IMR-90 (cell line): ENCODE measurements around the gene ADRA1B. TPM values are rescaled to one million over a fixed set of nuclear protein-coding genes. Genes with fewer than 3 reads are reported as not detected.
A peak's percentile ranks its signal among the peaks of the same experiment; 100 is the strongest.

Experiments used
- ATAC-seq: fragments of 200-7000 bp; cut with Tn5 transposase; 2 replicates; pipeline ENCODE4 v1.9.1; 2020; ENCODE audit warnings: low read depth, mild to moderate bottlenecking, moderate library complexity
- BruUV-seq: library from RNA; stranded (reverse); fragments of 400-500 nt; replicated peaks from 2 replicates; lab custom pipeline; 2021; lab: Mats Ljungman, UMichigan
- CTCF ChIA-PET: fragments of 300-600 bp; formaldehyde crosslinking; extraction: SDS; loops from one replicate; lab custom pipeline; 2021; ENCODE audit warnings: antibody characterized with exemption; lab: Yijun Ruan, JAX
- POLR2A ChIA-PET: fragments of 300-600 bp; sonication (Branson Sonifier 250); formaldehyde crosslinking; loops from one replicate; lab custom pipeline; 2022; ENCODE audit warnings: antibody characterized with exemption; ENCODE audit not compliant: unreplicated experiment; lab: Charles Lee
- DNase-seq: peaks from one replicate; pipeline ENCODE4 v3.0.0; 2013
- H2AFZ ChIP-seq: replicated peaks from 2 replicates; pipeline ENCODE3; 2013; ENCODE audit warnings: low read length, mild to moderate bottlenecking; ENCODE audit not compliant: poor library complexity
- H2AK5ac ChIP-seq: 2 replicates; pipeline ENCODE4 v1.6.1; 2013; ENCODE audit warnings: low read depth, low read length, inconsistent platforms
- H2AK9ac ChIP-seq: replicated peaks from 2 replicates; pipeline ENCODE3; 2013; ENCODE audit warnings: mild to moderate bottlenecking, low read depth, low read length, moderate library complexity; ENCODE audit not compliant: poor library complexity
- H2BK120ac ChIP-seq: 2 replicates; pipeline ENCODE4 v1.6.1; 2013; ENCODE audit warnings: low read depth, low read length, inconsistent platforms
- H2BK15ac ChIP-seq: 3 replicates; pipeline ENCODE4 v1.6.1; 2013; ENCODE audit warnings: low read depth, low read length, inconsistent platforms
- H2BK20ac ChIP-seq: 2 replicates; pipeline ENCODE4 v1.6.1; 2013; ENCODE audit warnings: low read depth, mild to moderate bottlenecking, inconsistent platforms, low read length, moderate library complexity
- H2BK5ac ChIP-seq: 2 replicates; pipeline ENCODE4 v1.6.1; 2013; ENCODE audit warnings: mild to moderate bottlenecking, low read depth, low read length, inconsistent platforms; ENCODE audit not compliant: poor library complexity, severe bottlenecking
- H3K14ac ChIP-seq: replicated peaks from 2 replicates; pipeline ENCODE4 v1.6.1; 2013; ENCODE audit warnings: low read depth, low read length, inconsistent platforms
- H3K18ac ChIP-seq: 2 replicates; pipeline ENCODE4 v1.6.1; 2013; ENCODE audit warnings: low read depth, low read length, control low read depth
- H3K23ac ChIP-seq: 2 replicates; pipeline ENCODE4 v1.6.1; 2013; ENCODE audit warnings: low read depth, low read length, inconsistent platforms
- H3K27ac ChIP-seq: 2 replicates; pipeline ENCODE4 v1.5.1; 2013; ENCODE audit warnings: mild to moderate bottlenecking, control low read depth, low read length; ENCODE audit not compliant: insufficient read depth
- H3K27me3 ChIP-seq: 2 replicates; pipeline ENCODE4 v1.6.1; 2013; ENCODE audit warnings: low read length; ENCODE audit not compliant: control insufficient read depth, insufficient read depth
- H3K36me3 ChIP-seq: 2 replicates; pipeline ENCODE4 v1.6.1; 2013; ENCODE audit warnings: low read length, mixed read lengths; ENCODE audit not compliant: control insufficient read depth, insufficient read depth
- H3K4ac ChIP-seq: 2 replicates; pipeline ENCODE4 v1.6.1; 2013; ENCODE audit warnings: low read depth, low read length, inconsistent platforms
- H3K4me1 ChIP-seq: 2 replicates; pipeline ENCODE4 v1.6.1; 2013; ENCODE audit warnings: low read length, mixed read lengths; ENCODE audit not compliant: control insufficient read depth, insufficient read depth
- H3K4me2 ChIP-seq: 2 replicates; pipeline ENCODE4 v1.6.1; 2013; ENCODE audit warnings: low read depth, mild to moderate bottlenecking, control low read depth, low read length, moderate library complexity
- H3K4me3 ChIP-seq: 2 replicates; pipeline ENCODE4 v1.5.1; 2013; ENCODE audit warnings: low read depth, mild to moderate bottlenecking, control low read depth, low read length, moderate library complexity; ENCODE audit not compliant: insufficient read depth
- H3K56ac ChIP-seq: 2 replicates; pipeline ENCODE4 v1.6.1; 2013; ENCODE audit warnings: low read length, inconsistent platforms; ENCODE audit not compliant: insufficient read depth; ENCODE audit errors: extremely low read depth
- H3K79me1 ChIP-seq, 2 experiments: 2 replicates each; pipeline ENCODE4 v1.6.1; 2013; ENCODE audit warnings: low read length in 2 of 2, inconsistent platforms in 1 of 2, low read depth in 1 of 2
- H3K9ac ChIP-seq: 2 replicates; pipeline ENCODE4 v1.6.1; 2013; ENCODE audit warnings: low read depth, low read length, control low read depth
- H3K9me1 ChIP-seq: 2 replicates; pipeline ENCODE4 v1.6.1; 2013; ENCODE audit warnings: low read length, inconsistent platforms; ENCODE audit not compliant: insufficient read depth
- H3K9me3 ChIP-seq: 2 replicates; pipeline ENCODE4 v1.6.1; 2013; ENCODE audit warnings: low read length; ENCODE audit not compliant: control insufficient read depth, insufficient read depth
- H4K20me1 ChIP-seq: 2 replicates; pipeline ENCODE4 v1.6.1; 2013; ENCODE audit warnings: low read length, inconsistent platforms; ENCODE audit not compliant: insufficient read depth
- H4K5ac ChIP-seq: 2 replicates; pipeline ENCODE4 v1.6.1; 2013; ENCODE audit warnings: mild to moderate bottlenecking, low read depth, low read length, control low read depth
- H4K8ac ChIP-seq, 2 experiments: 2 replicates each; pipeline ENCODE4 v1.6.1; 2013; ENCODE audit warnings: low read depth in 2 of 2, low read length in 2 of 2, control low read depth in 1 of 2, inconsistent platforms in 1 of 2
- H4K91ac ChIP-seq: 2 replicates; pipeline ENCODE4 v1.6.1; 2013; ENCODE audit warnings: low read depth, low read length, inconsistent platforms; ENCODE audit not compliant: insufficient read depth
- BHLHE40 ChIP-seq: fragments of 150-350 bp; IDR thresholded peaks from 2 replicates; pipeline ENCODE4 v1.6.1; 2016; ENCODE audit warnings: mild to moderate bottlenecking, low read depth, low read length
- CEBPB ChIP-seq: IDR thresholded peaks from 2 replicates; pipeline ENCODE4 v1.6.1; 2012; ENCODE audit warnings: low read depth, low read length, improper control_type of control experiment
- CHD1 ChIP-seq: IDR thresholded peaks from 2 replicates; pipeline ENCODE4 v1.6.1; 2012; ENCODE audit warnings: low read depth, low read length, improper control_type of control experiment
- ELK1 ChIP-seq: fragments of 150-350 bp; IDR thresholded peaks from 2 replicates; pipeline ENCODE4 v1.6.1; 2016; ENCODE audit warnings: low read depth, mild to moderate bottlenecking, low read length, moderate library complexity, borderline replicate concordance
- FOS ChIP-seq: fragments of 150-350 bp; IDR thresholded peaks from 2 replicates; pipeline ENCODE4 v1.6.1; 2016; ENCODE audit warnings: low read depth, low read length
- MAFK ChIP-seq: IDR thresholded peaks from 2 replicates; pipeline ENCODE4 v1.6.1; 2012; ENCODE audit warnings: low read depth, low read length, improper control_type of control experiment
- MAZ ChIP-seq: IDR thresholded peaks from 2 replicates; pipeline ENCODE4 v1.6.1; 2012; ENCODE audit warnings: low read depth, mild to moderate bottlenecking, low read length, improper control_type of control experiment, moderate library complexity, borderline replicate concordance
- MXI1 ChIP-seq: IDR thresholded peaks from 2 replicates; pipeline ENCODE4 v1.6.1; 2012; ENCODE audit warnings: low read depth, mild to moderate bottlenecking, low read length, moderate library complexity, borderline replicate concordance
- POLR2A ChIP-seq: IDR thresholded peaks from 2 replicates; pipeline ENCODE4 v1.6.1; 2012; ENCODE audit warnings: mild to moderate bottlenecking, low read depth, low read length
- RAD21 ChIP-seq: IDR thresholded peaks from 2 replicates; pipeline ENCODE4 v1.6.1; 2012; ENCODE audit warnings: low read length, improper control_type of control experiment
- RCOR1 ChIP-seq: IDR thresholded peaks from 2 replicates; pipeline ENCODE4 v1.6.1; 2012; ENCODE audit warnings: mild to moderate bottlenecking, low read length, improper control_type of control experiment; ENCODE audit not compliant: insufficient replicate concordance
- RFX5 ChIP-seq: IDR thresholded peaks from 2 replicates; pipeline ENCODE4 v1.8.0; 2012; ENCODE audit warnings: low read depth, mild to moderate bottlenecking, low read length, moderate library complexity
- USF2 ChIP-seq: fragments of 150-350 bp; IDR thresholded peaks from 2 replicates; pipeline ENCODE4 v1.6.1; 2017; ENCODE audit warnings: mild to moderate bottlenecking, antibody characterized with exemption, low read length, low read depth
- WGBS, 2 experiments: methylation state at CpG; one replicate each; pipeline versions ENCODE4 v1.1.5 to v1.1.7; 2013; ENCODE audit warnings: missing lambda C conversion rate in 2 of 2; ENCODE audit not compliant: insufficient read length in 1 of 2; ENCODE audit errors: extremely low coverage in 2 of 2; 5-methylcytosine and 5-hydroxymethylcytosine counted together
- dilution Hi-C: fragments of 300-500 bp; cut with HindIII; formaldehyde crosslinking; loops from one replicate; pipeline ENCODE4 v1.14.3; 2018; ENCODE audit warnings: low sequenced_read_pairs; ENCODE audit not compliant: unreplicated experiment
- in situ Hi-C: fragments of 300-500 bp; cut with MboI; formaldehyde crosslinking; loops from 3 replicates; pipeline ENCODE4 v1.14.3; 2019; ENCODE audit warnings: low sequenced_read_pairs, inconsistent platforms, mixed read lengths
- intact Hi-C: fragments of 100-400 bp; cut with micrococcal nuclease; formaldehyde crosslinking; loops from 2 replicates; pipeline ENCODE4 v1.10.0; 2022
- polyA plus RNA-seq, 3 experiments: library from polyadenylated mRNA; depleted of rRNA; stranded (reverse); fragments of >200 nt; gene quantifications; 2 replicates each; pipeline ENCODE4 v1.2.3, GENCODE V29; 2012; ENCODE audit warnings: low replicate concordance in 1 of 3
- total RNA-seq: library from RNA; depleted of rRNA; stranded (reverse); fragments of >200 nt; gene quantifications from 2 replicates; pipeline ENCODE4 v1.2.3, GENCODE V29; 2012

Gene ADRA1B
- total and polyA plus RNA-seq, 2 of the 4 experiments (the other 2 are of a cell fraction) = 0.18 to 1.5 TPM

- H2BK120ac ChIP-seq = peak overlapping the region; percentile 69
- no peaks in the 10 kb centered on the region for H3K9me3 ChIP-seq
- H4K5ac ChIP-seq = no peak overlapping the region
- H3K4me3 ChIP-seq = no peak overlapping the region
- H3K56ac ChIP-seq = no peak overlapping the region
- H3K18ac ChIP-seq = no peak overlapping the region
- 0 out of 2 replicates have a peak, but pooled peaks cover 1% of the 10 kb centered on the region for H3K27me3 ChIP-seq
- peak overlapping the region; percentile 75 for H2AFZ ChIP-seq
- peaks cover 6% of the 10 kb centered on the region; the same call in 1 of the 2 replicates for H3K4me1 ChIP-seq
- dilution Hi-C loops (no loop called here), intact Hi-C loops (no loop called here), in situ Hi-C loops (no loop called here)
- no peak overlapping the region; the same call in 1 of the 2 replicates for H3K9ac ChIP-seq
- H3K79me1 ChIP-seq = no peaks in the 10 kb centered on the region
- DNase-seq (peak; percentile 90), ATAC-seq (peak; percentile 97)
- H2BK15ac ChIP-seq = peak overlapping the region; percentile 16; the same call in 1 of the 3 replicates
- H4K20me1 ChIP-seq = no peaks in the 10 kb centered on the region
- peak overlapping the region; percentile 36 for H3K4ac ChIP-seq
- 0 out of 2 replicates have a peak overlapping the region, but pooled peaks have one; percentile 2 for H2AK5ac ChIP-seq
- H2AK9ac ChIP-seq = peak overlapping the region; percentile 12
- 0 out of 2 replicates have a peak overlapping the region, but pooled peaks have one; percentile 22 for H3K14ac ChIP-seq
- H3K27ac ChIP-seq = no peak overlapping the region
- peak overlapping the region in 1 of 2 experiments; percentile 20; a peak in 2 of 4 replicates for H4K8ac ChIP-seq
- H3K9me1 ChIP-seq = no peaks in the 10 kb centered on the region; the same call in 1 of the 2 replicates
- no peaks in the 10 kb centered on the region for H3K36me3 ChIP-seq
- H2BK20ac ChIP-seq = peak overlapping the region; percentile 65
- CTCF ChIA-PET = interaction anchor here (0.9 to 1.2 kb wide), 4 partner anchors 9 to 59 kb away, joined by 3 read pairs; no protein-coding TSS in a partner anchor
- 0 out of 2 replicates have a peak overlapping the region, but pooled peaks have one; percentile 25 for H3K23ac ChIP-seq
- peak overlapping the region; percentile 61 for H3K4me2 ChIP-seq
- H4K91ac ChIP-seq = 0 out of 2 replicates have a peak overlapping the region, but pooled peaks have one; percentile 28
- WGBS, 2 experiments = 14% methylated on average over 4 of the region's 12 CpGs; no CpG with 5 or more reads in 1 of the 2 experiments
- no TSS peak for BruUV-seq
- POLR2A ChIA-PET = no interaction called here
- H2BK5ac ChIP-seq = peak overlapping the region; percentile 4
- TF ChIP-seq MXI1 (no peak), CHD1 (no peak), MAFK (no peak), CEBPB (no peak), RCOR1 (peak; percentile 27), BHLHE40 (no peak), RFX5 (no peak), POLR2A (no peak), FOS (peak; percentile 73; the same call in 1 of the 2 replicates), USF2 (no peak), MAZ (peak; percentile 43; the same call in 1 of the 2 replicates), ELK1 (no peak), RAD21 (no peak)
Observed at GRCh38 chr5:159928122-159928909, 12.0 kb downstream of the ADRA1B start.
